BJ (cell line): ENCODE data around the gene XPNPEP2. TPM values are rescaled to one million over a fixed set of nuclear protein-coding genes. Genes with fewer than 3 reads are reported as not detected.

Experiments used
- CTCF ChIA-PET: fragments of 350-600 bp; formaldehyde crosslinking; extraction: SDS; loops from one replicate; lab custom pipeline; 2021; ENCODE audit warnings: antibody characterized with exemption, inconsistent platforms; lab: Yijun Ruan, JAX
- POLR2A ChIA-PET: fragments of 300-600 bp; sonication (Branson Sonifier 250); formaldehyde crosslinking; extraction: SDS; loops from one replicate; lab custom pipeline; 2021; ENCODE audit warnings: antibody characterized with exemption; lab: Charles Lee
- DNase-seq: peaks from one replicate; pipeline ENCODE4 v3.0.0-alpha.2; 2011; ENCODE audit warnings: low read depth
- H3K27me3 ChIP-seq: 2 replicates; pipeline ENCODE4 v1.6.0; 2011; ENCODE audit warnings: low read length; ENCODE audit not compliant: control insufficient read depth, insufficient read depth
- H3K36me3 ChIP-seq: 2 replicates; pipeline ENCODE4 v1.5.1; 2011; ENCODE audit warnings: low read length; ENCODE audit not compliant: control insufficient read depth, insufficient read depth
- H3K4me3 ChIP-seq: 2 replicates; pipeline ENCODE4 v1.5.1; 2011; ENCODE audit warnings: low read depth, mild to moderate bottlenecking, control low read depth, low read length
- polyA plus RNA-seq: library from polyadenylated mRNA; depleted of rRNA; stranded (reverse); fragments of >200 nt; gene quantifications from 2 replicates; pipeline ENCODE4 v1.2.3, GENCODE V29; 2011
- TF ChIP-seq, protein P1 (sequence below): IDR thresholded peaks from 2 replicates; pipeline ENCODE4 v1.5.1; 2011; ENCODE audit warnings: low read depth, mild to moderate bottlenecking, control low read depth, inconsistent platforms, low read length, moderate library complexity; ENCODE audit not compliant: insufficient read depth

The XPNPEP2 gene
- polyA plus RNA-seq, 1 experiment, result 0.32 TPM

DNA sequence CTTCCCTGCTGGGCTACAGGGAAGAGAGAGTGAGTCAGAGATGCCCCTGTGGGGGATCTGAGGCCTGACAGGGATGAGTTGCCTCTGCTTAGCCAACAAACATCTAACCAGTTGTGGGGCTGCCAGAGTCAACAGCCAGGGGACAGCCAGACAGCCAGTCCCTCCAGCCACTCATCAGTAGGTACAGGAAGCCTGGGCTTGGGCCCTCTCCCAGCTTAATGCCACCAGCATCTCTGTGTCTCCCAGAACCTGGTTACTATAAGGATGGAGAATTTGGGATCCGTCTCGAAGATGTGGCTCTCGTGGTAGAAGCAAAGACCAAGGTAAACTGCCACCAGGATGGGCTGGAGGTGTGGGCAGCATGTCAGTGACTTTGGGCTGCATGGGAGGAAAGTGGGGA is 23.7 kb downstream of the XPNPEP2 start:
- ChIA-PET POLR2A (no interaction called here), CTCF (no interaction called here)
- TF ChIP-seq, protein P1, sequence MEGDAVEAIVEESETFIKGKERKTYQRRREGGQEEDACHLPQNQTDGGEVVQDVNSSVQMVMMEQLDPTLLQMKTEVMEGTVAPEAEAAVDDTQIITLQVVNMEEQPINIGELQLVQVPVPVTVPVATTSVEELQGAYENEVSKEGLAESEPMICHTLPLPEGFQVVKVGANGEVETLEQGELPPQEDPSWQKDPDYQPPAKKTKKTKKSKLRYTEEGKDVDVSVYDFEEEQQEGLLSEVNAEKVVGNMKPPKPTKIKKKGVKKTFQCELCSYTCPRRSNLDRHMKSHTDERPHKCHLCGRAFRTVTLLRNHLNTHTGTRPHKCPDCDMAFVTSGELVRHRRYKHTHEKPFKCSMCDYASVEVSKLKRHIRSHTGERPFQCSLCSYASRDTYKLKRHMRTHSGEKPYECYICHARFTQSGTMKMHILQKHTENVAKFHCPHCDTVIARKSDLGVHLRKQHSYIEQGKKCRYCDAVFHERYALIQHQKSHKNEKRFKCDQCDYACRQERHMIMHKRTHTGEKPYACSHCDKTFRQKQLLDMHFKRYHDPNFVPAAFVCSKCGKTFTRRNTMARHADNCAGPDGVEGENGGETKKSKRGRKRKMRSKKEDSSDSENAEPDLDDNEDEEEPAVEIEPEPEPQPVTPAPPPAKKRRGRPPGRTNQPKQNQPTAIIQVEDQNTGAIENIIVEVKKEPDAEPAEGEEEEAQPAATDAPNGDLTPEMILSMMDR, result no peak

DNA sequence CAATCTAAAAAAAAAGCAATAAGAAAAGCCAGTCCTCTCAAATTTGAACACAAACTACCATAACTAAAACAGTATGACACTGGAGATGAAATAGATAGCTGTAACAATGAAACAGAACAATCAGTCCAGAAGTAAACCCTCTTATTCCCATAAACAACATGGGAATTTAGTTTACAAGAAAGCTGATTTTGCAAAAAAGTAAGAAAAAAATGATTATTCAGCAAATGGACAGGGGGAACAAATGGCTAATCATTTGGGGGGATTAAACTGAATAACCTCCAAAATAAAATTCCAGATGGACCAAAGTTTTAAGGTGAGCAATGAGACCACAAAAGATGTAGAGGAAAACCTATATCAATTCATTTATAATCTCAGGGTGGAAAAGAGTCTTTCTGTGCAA is 24.9 kb downstream of the XPNPEP2 start:
- H3K4me3 ChIP-seq, result no peak overlapping the region
- POLR2A ChIA-PET, result no interaction called here
- CTCF ChIA-PET, result no interaction called here
- TF ChIP-seq, protein P1, result no peak
- no peaks in the 10 kb centered on the region for H3K27me3 ChIP-seq
- no peaks in the 10 kb centered on the region for H3K36me3 ChIP-seq
- no peak for DNase-seq

More for the DNA sequence above, 23.7 kb downstream of the XPNPEP2 start:
- no peak for DNase-seq
- Histone ChIP-seq H3K36me3 (no peaks in the 10 kb centered on the region), H3K27me3 (no peaks in the 10 kb centered on the region), H3K4me3 (no peak overlapping the region)

DNA sequence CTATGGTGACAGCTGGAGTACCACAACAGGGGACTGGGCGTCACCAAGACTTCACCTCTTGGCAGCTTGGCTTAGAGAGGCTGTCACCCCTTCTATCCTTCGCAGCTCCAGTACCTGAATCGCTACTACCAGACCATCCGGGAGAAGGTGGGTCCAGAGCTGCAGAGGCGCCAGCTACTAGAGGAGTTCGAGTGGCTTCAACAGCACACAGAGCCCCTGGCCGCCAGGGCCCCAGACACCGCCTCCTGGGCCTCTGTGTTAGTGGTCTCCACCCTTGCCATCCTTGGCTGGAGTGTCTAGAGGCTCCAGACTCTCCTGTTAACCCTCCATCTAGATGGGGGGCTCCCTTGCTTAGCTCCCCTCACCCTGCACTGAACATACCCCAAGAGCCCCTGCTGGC is 29.4 kb downstream of the XPNPEP2 start:
- CTCF ChIA-PET, result interaction anchor here (1.6 kb wide), 1 partner anchor 8 kb away, joined by 4 read pairs; no protein-coding TSS in a partner anchor

DNA sequence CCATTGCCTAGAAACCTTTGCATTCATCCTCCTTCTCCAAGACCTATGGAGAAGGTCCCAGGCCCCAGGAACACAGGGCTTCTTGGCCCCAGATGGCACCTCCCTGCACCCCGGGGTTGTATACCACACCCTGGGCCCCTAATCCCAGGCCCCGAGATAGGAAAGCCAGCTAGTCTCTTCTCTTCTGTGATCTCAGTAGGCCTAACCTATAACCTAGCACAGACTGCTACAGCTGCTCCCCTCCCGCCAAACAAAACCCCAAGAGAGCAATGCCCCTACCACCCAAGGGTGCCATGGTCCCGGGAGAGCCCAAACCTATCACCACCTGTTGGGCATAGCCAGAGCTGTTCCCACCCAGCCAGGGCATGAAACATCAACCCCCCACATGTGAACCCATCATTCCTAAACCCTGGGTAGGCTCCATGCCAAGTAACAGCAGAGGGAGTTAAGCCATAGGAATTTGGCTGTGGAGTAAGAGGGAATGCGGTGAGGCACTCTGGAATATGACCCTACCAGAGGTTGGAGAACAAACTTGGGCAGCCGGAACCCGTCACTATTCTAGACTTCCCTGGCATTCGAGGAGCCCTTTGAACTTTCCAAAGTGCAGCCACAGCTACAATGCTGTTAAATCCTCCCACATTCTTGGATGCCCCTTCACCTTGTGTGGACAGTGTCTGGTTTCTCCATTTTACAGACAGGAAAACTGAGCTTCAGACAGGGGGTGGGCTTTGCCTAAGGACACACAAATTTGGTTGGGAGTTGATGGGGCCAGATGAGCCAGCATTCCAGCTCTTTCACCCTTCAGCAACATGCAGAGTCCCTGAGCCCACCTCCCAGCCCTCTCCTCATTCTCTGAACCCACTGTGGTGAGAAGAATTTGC is 30.0 kb downstream of the XPNPEP2 start:
- Histone ChIP-seq H3K36me3 (no peaks in the 10 kb centered on the region), H3K4me3 (no peak overlapping the region), H3K27me3 (no peaks in the 10 kb centered on the region)
- POLR2A ChIA-PET, result no interaction called here
- DNase-seq, result no peak
- CTCF ChIA-PET, result interaction anchor here (1.6 kb wide), 1 partner anchor 9 kb away, joined by 4 read pairs; no protein-coding TSS in a partner anchor
- TF ChIP-seq, protein P1, result no peak

More for the DNA sequence above, 29.4 kb downstream of the XPNPEP2 start:
- no peaks in the 10 kb centered on the region for H3K36me3 ChIP-seq
- H3K27me3 ChIP-seq, result no peaks in the 10 kb centered on the region
- POLR2A ChIA-PET, result no interaction called here
- TF ChIP-seq, protein P1, result no peak
- no peak for DNase-seq
- H3K4me3 ChIP-seq, result no peak overlapping the region

DNA sequence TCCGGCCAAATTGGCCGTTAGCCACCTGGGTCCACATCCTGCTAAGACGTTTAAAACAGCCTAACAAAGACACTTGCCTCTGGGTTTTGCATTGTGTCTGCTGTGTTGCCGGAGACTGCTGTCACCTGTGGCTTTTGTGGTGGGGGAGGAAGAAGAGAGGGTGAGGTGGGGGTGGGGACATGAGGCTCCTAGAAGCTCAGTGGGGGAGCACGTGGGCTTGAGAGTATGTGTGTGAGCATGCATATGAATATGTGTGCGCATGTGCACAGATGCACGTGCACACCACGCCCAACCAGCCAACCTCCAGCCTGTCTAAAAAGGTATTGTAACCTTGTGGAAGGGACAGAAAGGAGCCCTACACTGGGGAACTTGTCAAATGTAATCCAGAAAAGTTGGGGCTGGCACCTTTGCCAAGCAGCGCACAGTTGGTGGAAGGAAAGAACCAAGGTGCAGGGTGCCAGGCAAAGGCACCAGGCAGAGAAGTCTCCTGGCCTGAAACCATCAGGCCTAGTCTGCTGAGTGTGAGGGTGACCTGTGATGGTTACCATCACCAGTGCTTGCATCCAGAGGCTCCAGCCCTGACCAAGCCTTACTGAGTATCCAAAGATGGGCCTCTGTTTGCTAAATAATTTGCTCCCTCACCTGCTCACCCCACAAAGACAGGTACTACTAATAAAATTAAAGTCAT is 30.8 kb downstream of the XPNPEP2 start:
- CTCF ChIA-PET, result interaction anchor here (1.6 kb wide), 1 partner anchor 10 kb away, joined by 4 read pairs; no protein-coding TSS in a partner anchor
- TF ChIP-seq, protein P1, result no peak
- POLR2A ChIA-PET, result no interaction called here
- no peaks in the 10 kb centered on the region for H3K27me3 ChIP-seq
- DNase-seq, result no peak
- H3K4me3 ChIP-seq, result no peak overlapping the region
- H3K36me3 ChIP-seq, result no peaks in the 10 kb centered on the region
